Liver (tissue), 9 donors: ENCODE measurements around the gene RYR1. TPM values are rescaled to one million over a fixed set of nuclear protein-coding genes. Genes with fewer than 3 reads are reported as not detected.

Experiments
- DNase-seq: peaks from one replicate; pipeline ENCODE4 v3.0.0-alpha.2; 2017; ENCODE audit warnings: low spot score
- H3K27ac ChIP-seq, 2 donors: one replicate each; pipeline ENCODE4 v1.7.0; 2013; ENCODE audit warnings: inconsistent platforms in 2 of 2, low read length in 2 of 2, control low read depth in 1 of 2, low read depth in 1 of 2, mild to moderate bottlenecking in 1 of 2
- H3K27me3 ChIP-seq, 4 donors: one replicate each; pipeline versions ENCODE4 v1.6.1 to v1.7.0; 2013; ENCODE audit warnings: low read length in 3 of 4, inconsistent platforms in 1 of 4, mild to moderate bottlenecking in 1 of 4, moderate library complexity in 1 of 4; ENCODE audit not compliant: control insufficient read depth in 4 of 4, insufficient read depth in 4 of 4
- H3K36me3 ChIP-seq, 4 donors: one replicate each; pipeline versions ENCODE4 v1.6.1 to v1.7.0; 2013; ENCODE audit warnings: low read length in 3 of 4, mild to moderate bottlenecking in 3 of 4, low read depth in 1 of 4, moderate library complexity in 1 of 4; ENCODE audit not compliant: control insufficient read depth in 4 of 4, insufficient read depth in 3 of 4
- H3K4me1 ChIP-seq, 4 donors: one replicate each; pipeline versions ENCODE4 v1.6.1 to v1.7.0; 2013; ENCODE audit warnings: low read length in 3 of 4, mild to moderate bottlenecking in 3 of 4, moderate library complexity in 1 of 4; ENCODE audit not compliant: control insufficient read depth in 4 of 4, insufficient read depth in 4 of 4
- H3K4me3 ChIP-seq, 3 donors: one replicate each; pipeline versions ENCODE4 v1.6.1 to v1.7.0; 2013; ENCODE audit warnings: low read length in 3 of 3, control low read depth in 1 of 3, low read depth in 1 of 3, mild to moderate bottlenecking in 1 of 3
- H3K9ac ChIP-seq, 2 donors: one replicate each; pipeline ENCODE4 v1.7.0; 2013; ENCODE audit warnings: low read length in 2 of 2, mild to moderate bottlenecking in 2 of 2, moderate library complexity in 2 of 2, control low read depth in 1 of 2, low read depth in 1 of 2
- H3K9me3 ChIP-seq, 4 donors: one replicate each; pipeline versions ENCODE4 v1.6.1 to v1.7.0; 2013; ENCODE audit warnings: low read length in 3 of 4; ENCODE audit not compliant: control insufficient read depth in 4 of 4
- ATF3 ChIP-seq: IDR thresholded peaks from 2 replicates; pipeline ENCODE4 v1.6.1; 2016; ENCODE audit warnings: antibody characterized with exemption
- EGR1 ChIP-seq, 2 donors: IDR thresholded peaks; 2 replicates each; pipeline ENCODE4 v1.6.1; 2016 to 2018; ENCODE audit warnings: antibody characterized with exemption in 2 of 2, low read depth in 2 of 2
- FOXA1 ChIP-seq: IDR thresholded peaks from 2 replicates; pipeline ENCODE4 v1.6.1; 2016; ENCODE audit warnings: antibody characterized with exemption
- FOXA2 ChIP-seq: IDR thresholded peaks from 2 replicates; pipeline ENCODE4 v1.6.1; 2016; ENCODE audit warnings: antibody characterized with exemption
- GABPA ChIP-seq, 2 donors: IDR thresholded peaks in 1 of 2; conservative IDR thresholded peaks in 1 of 2; 2 replicates each; pipeline ENCODE4 v1.6.1; 2016; ENCODE audit warnings: antibody characterized with exemption in 2 of 2, mild to moderate bottlenecking in 1 of 2, moderate library complexity in 1 of 2
- HNF4A ChIP-seq, 2 donors: conservative IDR thresholded peaks; 2 replicates each; pipeline ENCODE4 v1.6.1; 2016; ENCODE audit warnings: antibody characterized with exemption in 2 of 2, mild to moderate bottlenecking in 2 of 2
- HNF4G ChIP-seq: IDR thresholded peaks from 2 replicates; pipeline ENCODE4 v1.6.1; 2016; ENCODE audit warnings: antibody characterized with exemption
- JUND ChIP-seq, 2 donors: IDR thresholded peaks; 2 replicates each; pipeline ENCODE4 v1.6.1; 2016; ENCODE audit warnings: antibody characterized with exemption in 2 of 2
- MAX ChIP-seq: IDR thresholded peaks from 2 replicates; pipeline ENCODE4 v1.6.1; 2016; ENCODE audit warnings: antibody characterized with exemption
- NR2F2 ChIP-seq: IDR thresholded peaks from 2 replicates; pipeline ENCODE4 v1.6.1; 2016; ENCODE audit warnings: antibody characterized with exemption
- RAD21 ChIP-seq, 2 donors: IDR thresholded peaks; 2 replicates each; pipeline ENCODE4 v1.6.1; 2016; ENCODE audit warnings: antibody characterized with exemption in 2 of 2, mild to moderate bottlenecking in 2 of 2
- REST ChIP-seq: IDR thresholded peaks from 2 replicates; pipeline ENCODE4 v1.6.1; 2016; ENCODE audit warnings: antibody characterized with exemption, mild to moderate bottlenecking
- RXRA ChIP-seq, 2 donors: IDR thresholded peaks; 2 replicates each; pipeline ENCODE4 v1.6.1; 2017 to 2018; ENCODE audit warnings: antibody characterized with exemption in 2 of 2, mild to moderate bottlenecking in 1 of 2
- SP1 ChIP-seq: IDR thresholded peaks from 2 replicates; pipeline ENCODE4 v1.6.1; 2018; ENCODE audit warnings: antibody characterized with exemption, mild to moderate bottlenecking
- TAF1 ChIP-seq: conservative IDR thresholded peaks from 2 replicates; pipeline ENCODE4 v1.6.1; 2016; ENCODE audit warnings: antibody characterized with exemption, mild to moderate bottlenecking
- YY1 ChIP-seq: IDR thresholded peaks from 2 replicates; pipeline ENCODE4 v1.6.1; 2016; ENCODE audit warnings: antibody characterized with exemption, mild to moderate bottlenecking
- WGBS: extraction: QIAGEN DNeasy Blood & Tissue Kit; methylation state at CpG from one replicate; pipeline ENCODE4 v1.1.7; 2013; 5-methylcytosine and 5-hydroxymethylcytosine counted together
- polyA plus RNA-seq, 2 donors: library from polyadenylated mRNA; stranded (reverse) in 1 of 2; unstranded in 1 of 2; fragments of 200-250 nt in 1 of 2; fragments of >200 nt in 1 of 2; fragmentation: Nextera tagmentation in 1 of 2; extraction: Ambion mirVana in 1 of 2; gene quantifications; one replicate each; pipeline versions ENCODE4 v1.2.1 to v1.2.3, GENCODE V29; 2013 to 2015
- total RNA-seq, 2 donors: library from RNA; depleted of rRNA; stranded (reverse); fragments of >200 nt; gene quantifications; one replicate each; pipeline ENCODE4 v1.2.3, GENCODE V29; 2014
- TF ChIP-seq, protein P1 (sequence below): IDR thresholded peaks from 2 replicates; pipeline ENCODE4 v1.6.1; 2016; ENCODE audit warnings: antibody characterized with exemption
- TF ChIP-seq, protein P2 (sequence below): fragments of 150-350 bp; IDR thresholded peaks from 2 replicates; pipeline ENCODE4 v1.5.1; 2017; ENCODE audit warnings: improper control_type of control experiment, low read depth, low read length; ENCODE audit not compliant: missing input control
- donor health status: healthy.
- donor health status: healthy.
- donor health status: healthy.
- donor health status: healthy.
- donor health status: healthy.

RYR1 gene
- total and polyA plus RNA-seq, 4 donors: 0.01 to 0.70 (median 0.29) TPM

DNA sequence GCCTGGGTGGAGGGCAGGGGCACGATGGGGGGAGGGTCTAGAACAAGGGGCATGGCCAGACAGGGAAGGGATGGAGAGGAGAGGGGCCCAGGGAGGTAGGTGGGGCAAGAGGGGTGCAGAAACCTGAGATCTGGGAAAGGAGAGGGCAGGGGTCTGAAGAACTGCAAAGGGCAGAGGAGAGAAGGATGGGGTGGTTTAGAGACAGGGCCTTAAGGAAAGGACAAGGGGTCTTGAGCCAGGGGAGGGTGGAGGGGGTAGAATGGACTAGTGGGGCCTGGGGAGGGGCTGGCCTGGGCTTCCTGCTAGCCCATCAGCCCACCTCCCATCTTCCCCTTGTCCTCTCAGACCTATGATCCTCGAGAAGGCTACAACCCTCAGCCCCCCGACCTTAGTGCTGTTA is 72.5 kb downstream of the RYR1 start:
- H3K9ac ChIP-seq: no peak overlapping the region
- no peaks in the 10 kb centered on the region for H3K27me3 ChIP-seq
- no peak overlapping the region for H3K27ac ChIP-seq
- H3K9me3 ChIP-seq: no peaks in the 10 kb centered on the region
- TF ChIP-seq EGR1 (IDR thresholded peaks at IDR 0.05; ENCODE audit: low read depth in 2 of 2) (no peak), MAX (no peak), FOXA2 (no peak), JUND (IDR thresholded peaks at IDR 0.05) (no peak), HNF4G (no peak), NR2F2 (no peak), YY1 (no peak), SP1 (no peak), TAF1 (no peak), FOXA1 (no peak), HNF4A (conservative IDR thresholded peaks at IDR 0.05) (no peak), RAD21 (IDR thresholded peaks at IDR 0.05) (no peak), REST (no peak), RXRA (IDR thresholded peaks at IDR 0.05) (no peak), GABPA (IDR thresholded peaks at IDR 0.05 in 1 of 2, conservative IDR thresholded peaks at IDR 0.05 in 1 of 2) (no peak)
- TF ChIP-seq, protein P1, sequence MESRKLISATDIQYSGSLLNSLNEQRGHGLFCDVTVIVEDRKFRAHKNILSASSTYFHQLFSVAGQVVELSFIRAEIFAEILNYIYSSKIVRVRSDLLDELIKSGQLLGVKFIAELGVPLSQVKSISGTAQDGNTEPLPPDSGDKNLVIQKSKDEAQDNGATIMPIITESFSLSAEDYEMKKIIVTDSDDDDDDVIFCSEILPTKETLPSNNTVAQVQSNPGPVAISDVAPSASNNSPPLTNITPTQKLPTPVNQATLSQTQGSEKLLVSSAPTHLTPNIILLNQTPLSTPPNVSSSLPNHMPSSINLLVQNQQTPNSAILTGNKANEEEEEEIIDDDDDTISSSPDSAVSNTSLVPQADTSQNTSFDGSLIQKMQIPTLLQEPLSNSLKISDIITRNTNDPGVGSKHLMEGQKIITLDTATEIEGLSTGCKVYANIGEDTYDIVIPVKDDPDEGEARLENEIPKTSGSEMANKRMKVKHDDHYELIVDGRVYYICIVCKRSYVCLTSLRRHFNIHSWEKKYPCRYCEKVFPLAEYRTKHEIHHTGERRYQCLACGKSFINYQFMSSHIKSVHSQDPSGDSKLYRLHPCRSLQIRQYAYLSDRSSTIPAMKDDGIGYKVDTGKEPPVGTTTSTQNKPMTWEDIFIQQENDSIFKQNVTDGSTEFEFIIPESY: no peak
- TF ChIP-seq, protein P2, sequence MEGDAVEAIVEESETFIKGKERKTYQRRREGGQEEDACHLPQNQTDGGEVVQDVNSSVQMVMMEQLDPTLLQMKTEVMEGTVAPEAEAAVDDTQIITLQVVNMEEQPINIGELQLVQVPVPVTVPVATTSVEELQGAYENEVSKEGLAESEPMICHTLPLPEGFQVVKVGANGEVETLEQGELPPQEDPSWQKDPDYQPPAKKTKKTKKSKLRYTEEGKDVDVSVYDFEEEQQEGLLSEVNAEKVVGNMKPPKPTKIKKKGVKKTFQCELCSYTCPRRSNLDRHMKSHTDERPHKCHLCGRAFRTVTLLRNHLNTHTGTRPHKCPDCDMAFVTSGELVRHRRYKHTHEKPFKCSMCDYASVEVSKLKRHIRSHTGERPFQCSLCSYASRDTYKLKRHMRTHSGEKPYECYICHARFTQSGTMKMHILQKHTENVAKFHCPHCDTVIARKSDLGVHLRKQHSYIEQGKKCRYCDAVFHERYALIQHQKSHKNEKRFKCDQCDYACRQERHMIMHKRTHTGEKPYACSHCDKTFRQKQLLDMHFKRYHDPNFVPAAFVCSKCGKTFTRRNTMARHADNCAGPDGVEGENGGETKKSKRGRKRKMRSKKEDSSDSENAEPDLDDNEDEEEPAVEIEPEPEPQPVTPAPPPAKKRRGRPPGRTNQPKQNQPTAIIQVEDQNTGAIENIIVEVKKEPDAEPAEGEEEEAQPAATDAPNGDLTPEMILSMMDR: no peak
- H3K36me3 ChIP-seq: no peaks in the 10 kb centered on the region
- no peak for DNase-seq
- H3K4me3 ChIP-seq: no peak overlapping the region
- peaks cover 0 to 3% (median 0%) of the 10 kb centered on the region in 4 donors for H3K4me1 ChIP-seq
- 58% methylated on average over 3 of the region's 3 CpGs for WGBS

DNA sequence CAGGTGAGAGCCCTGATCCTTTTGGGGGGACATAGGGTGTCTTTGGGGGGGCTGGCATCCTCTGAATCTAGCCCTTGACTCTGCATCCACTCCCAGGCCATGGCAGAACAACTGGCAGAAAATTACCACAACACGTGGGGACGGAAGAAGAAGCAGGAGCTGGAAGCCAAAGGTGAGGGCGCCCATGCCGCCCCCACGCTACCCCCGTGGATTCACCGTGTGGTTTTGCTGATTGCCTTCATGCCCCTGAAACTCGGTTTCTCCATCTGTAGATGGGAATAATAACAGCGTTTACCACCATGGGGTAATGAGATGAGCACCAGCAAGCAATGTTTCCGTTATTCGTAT is 72.9 kb downstream of the RYR1 start:
- no peak overlapping the region for H3K9ac ChIP-seq
- no peaks in the 10 kb centered on the region for H3K27me3 ChIP-seq
- H3K9me3 ChIP-seq: no peaks in the 10 kb centered on the region
- H3K36me3 ChIP-seq: no peaks in the 10 kb centered on the region
- no peak overlapping the region for H3K27ac ChIP-seq
- H3K4me3 ChIP-seq: no peak overlapping the region
- WGBS: 88% methylated on average over 11 of the region's 11 CpGs
- DNase-seq: no peak
- peaks cover 0 to 3% (median 0%) of the 10 kb centered on the region in 4 donors for H3K4me1 ChIP-seq
- TF ChIP-seq RAD21 (IDR thresholded peaks at IDR 0.05) (no peak), REST (no peak), FOXA2 (no peak), GABPA (IDR thresholded peaks at IDR 0.05 in 1 of 2, conservative IDR thresholded peaks at IDR 0.05 in 1 of 2) (no peak), RXRA (IDR thresholded peaks at IDR 0.05) (no peak), EGR1 (IDR thresholded peaks at IDR 0.05; ENCODE audit: low read depth in 2 of 2) (no peak), ATF3 (no peak), HNF4G (no peak)
- TF ChIP-seq, protein P1: no peak
